GM21529 (cell line): ENCODE results near the gene FAM170B.

Experiments used
- ATAC-seq: cut with Tn5 transposase; IDR thresholded peaks from one replicate; pipeline ENCODE4 v1.9.1; 2021; ENCODE audit not compliant: unreplicated experiment

FAM170B gene

DNA sequence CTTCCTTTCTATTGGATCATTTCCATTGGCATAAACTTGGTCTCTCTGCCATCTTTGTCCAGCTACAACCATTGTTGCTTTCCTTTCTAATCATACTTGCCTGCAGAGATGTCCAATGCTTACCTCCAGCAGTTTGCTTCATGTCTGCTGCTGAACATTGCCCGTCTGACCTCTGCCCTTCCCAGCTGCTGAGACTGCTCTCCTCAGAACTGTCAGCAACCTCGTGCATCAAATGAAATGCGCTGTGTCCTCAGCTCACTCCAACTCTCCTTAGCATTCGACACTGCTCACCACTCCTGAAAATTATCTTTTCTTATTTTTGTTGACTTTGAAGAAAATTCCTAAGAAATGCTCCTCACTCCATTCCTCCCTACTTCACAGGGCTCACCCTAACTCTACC is 5.0 kb downstream of the FAM170B start:
- no peak for ATAC-seq

DNA sequence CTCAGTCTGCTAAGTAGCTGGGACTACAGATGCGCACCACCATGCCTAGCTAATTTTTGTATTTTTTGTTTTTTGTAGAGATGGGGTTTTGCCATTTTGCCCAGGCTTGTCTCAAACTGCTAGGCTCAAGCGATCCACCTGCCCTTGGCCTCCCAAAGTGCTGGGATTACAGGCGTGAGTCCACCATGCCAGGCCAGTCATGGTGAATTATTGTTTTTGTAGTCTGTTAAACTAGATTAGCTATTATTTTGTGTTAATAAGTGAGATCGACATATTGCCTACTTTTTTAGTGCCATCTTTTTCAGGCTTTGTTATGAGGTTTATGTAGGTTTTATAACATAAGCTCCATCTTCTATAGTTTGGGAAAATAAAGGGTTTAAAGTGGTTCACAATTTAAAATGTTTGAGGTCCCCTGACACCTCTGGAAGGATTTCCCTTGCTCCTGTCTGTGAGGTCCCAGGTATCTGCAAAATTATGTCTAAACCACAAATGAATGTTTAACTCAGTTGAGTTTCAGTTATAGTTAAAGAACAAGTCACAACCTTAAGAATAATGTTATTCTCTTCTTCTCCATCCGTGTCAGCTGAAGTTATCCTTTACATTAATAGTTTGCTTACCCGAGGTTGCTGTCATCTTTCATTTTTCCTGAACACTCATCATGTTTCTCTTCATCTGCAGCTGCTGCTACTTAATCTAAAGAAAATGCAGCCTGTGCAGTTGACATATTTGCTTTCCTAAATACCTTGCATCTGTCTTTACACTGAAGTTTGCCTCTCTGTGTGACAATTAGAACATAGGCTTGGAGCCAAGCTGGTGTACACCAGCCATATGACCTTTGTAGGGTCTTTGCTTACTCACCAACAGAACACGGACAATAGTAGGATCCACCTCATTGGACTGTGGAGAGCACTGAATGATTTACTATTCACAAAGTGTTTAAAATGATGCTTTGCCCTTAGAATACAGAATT is 9.6 kb downstream of the FAM170B start:
- no peak for ATAC-seq

DNA sequence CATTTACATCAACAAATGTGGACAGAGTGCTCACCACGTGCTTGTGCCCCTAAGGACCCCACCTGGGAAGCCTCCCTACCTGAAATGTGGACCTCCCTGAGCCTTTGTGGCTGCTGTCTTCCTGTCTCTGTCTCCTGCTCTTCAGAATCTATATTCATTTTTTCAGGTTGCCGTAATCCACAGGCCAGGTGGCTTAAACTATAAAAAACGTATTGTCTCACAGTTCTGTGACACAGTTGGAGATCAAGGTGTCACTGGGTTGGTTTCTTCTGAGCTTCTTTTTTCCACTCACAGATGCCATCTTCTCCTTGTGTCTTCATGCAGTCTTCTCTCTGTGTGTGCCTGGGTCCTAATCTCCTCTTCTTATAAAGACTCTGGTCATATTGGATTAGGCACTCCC is 12.9 kb downstream of the FAM170B start:
- no peak for ATAC-seq

DNA sequence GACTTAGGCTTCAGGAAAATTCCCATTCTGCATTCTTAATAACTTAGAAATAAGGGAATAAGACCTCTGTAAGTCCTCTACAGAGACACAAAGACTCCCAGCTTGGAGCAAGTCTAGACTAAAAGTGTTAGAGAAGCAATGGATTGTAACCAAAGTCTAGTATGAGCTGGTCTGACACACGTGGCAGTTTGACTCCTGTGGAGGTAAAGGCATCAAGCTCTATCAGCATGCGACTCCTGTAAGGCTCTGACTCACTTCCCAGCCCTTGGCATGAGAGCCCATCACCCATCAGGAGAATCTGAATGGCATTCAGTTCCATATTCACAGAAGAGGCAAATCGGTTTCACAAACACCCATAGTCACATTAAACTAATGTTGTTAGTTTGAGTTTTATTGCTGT is 14.1 kb downstream of the FAM170B start:
- no peak for ATAC-seq

DNA sequence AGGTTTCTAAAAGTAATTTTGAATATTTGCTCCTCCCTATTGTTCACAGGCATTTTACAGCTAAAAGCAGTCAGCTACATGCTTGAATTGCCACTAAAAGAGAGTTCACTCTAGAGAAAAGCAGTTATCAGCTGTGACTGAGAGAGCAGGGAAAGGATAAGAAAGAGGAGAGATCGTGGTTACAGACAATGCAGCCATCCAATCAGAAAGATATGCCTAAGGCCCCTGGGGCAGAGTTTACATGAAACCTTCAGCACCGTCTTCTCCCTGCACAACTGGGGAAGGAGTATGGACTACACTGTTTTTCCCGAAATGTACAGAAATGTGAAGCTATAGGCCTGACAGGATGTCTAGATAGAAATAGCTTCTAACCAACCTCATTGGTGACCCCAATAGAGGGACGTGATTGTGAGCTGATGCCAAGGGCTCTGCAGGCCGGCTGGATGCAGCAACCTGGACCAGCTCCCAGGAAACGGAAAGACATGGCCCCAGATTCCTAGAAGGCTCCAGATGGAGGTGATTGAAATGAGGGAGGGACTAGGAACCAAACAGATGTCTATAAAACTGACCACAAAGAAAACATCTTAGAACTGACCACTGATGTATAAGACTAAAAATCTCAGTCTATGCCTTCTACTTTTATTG is 15.3 kb downstream of the FAM170B start:
- no peak for ATAC-seq

DNA sequence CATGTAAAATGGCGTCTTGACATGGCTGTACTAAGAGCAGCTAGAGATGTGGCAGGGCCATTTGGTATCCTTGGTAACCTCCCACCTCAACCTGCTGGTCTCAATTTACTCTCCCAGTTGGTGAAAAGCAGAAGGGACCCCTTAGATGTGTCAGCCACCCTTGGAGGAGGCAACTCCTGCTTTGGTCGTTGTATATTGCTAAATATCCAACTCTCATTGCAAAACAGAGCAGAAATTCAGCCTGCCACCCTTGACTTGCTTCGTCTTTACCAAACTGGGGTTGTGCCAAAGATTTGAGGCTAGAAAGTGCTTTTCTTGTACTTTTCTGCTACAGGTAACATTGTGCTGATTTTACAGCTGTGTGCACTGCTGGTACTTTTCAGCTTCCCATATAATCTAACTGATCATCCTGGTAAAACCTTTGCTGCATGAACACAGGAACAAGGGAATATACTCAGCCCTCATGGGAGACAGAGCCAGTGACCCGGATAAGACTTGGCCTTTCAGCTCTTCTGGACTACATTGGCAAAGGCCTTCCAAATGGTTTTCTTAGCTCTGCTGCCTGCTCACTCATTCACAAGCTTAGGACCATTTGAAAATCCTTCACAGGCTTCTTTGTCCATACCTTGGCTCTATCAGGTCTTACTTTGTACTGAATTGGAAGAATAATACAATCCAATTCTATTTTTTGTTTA is 16.3 kb downstream of the FAM170B start:
- no peak for ATAC-seq

DNA sequence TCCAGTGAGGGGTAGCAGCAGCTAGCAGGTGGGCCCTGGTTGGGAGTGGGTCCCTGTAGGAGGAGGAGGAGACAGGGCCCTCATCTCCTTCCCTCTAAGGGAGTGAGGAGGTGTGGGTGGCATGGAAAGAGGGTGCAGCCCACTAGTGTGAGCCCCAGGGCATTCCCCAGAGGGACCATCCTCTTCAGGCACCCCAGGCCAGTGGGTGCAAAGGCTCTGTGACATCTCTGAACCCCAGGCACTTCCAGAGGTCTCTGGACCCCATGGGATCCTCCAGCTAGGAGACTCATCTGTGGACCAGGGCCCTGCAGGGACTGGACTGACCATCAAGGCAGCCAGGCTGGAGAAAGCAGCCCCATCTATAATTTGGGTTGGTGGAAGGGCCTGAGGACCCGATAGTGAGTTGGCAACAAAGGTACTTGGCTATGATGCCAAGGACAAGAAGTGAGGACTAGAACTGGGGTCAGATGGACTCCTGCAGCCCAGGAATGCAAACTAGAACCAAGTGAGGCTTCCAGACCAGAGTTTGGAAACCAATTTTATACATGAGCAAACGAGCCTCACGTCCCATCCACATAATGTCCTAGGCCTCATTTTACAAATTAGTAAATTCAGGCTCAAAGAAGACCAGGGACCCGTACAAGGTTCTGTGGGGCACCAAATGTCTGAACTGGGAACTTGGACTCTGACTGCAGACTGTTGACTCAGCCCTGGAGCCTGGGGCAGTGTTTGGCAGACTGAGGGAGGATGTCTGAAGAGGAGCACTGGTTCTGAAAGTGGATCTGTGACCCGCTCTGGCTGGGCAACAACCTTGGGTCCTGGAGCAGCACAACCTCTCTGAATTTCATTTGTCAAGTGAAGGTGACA is 17.1 kb downstream of the FAM170B start:
- ATAC-seq, result no peak

DNA sequence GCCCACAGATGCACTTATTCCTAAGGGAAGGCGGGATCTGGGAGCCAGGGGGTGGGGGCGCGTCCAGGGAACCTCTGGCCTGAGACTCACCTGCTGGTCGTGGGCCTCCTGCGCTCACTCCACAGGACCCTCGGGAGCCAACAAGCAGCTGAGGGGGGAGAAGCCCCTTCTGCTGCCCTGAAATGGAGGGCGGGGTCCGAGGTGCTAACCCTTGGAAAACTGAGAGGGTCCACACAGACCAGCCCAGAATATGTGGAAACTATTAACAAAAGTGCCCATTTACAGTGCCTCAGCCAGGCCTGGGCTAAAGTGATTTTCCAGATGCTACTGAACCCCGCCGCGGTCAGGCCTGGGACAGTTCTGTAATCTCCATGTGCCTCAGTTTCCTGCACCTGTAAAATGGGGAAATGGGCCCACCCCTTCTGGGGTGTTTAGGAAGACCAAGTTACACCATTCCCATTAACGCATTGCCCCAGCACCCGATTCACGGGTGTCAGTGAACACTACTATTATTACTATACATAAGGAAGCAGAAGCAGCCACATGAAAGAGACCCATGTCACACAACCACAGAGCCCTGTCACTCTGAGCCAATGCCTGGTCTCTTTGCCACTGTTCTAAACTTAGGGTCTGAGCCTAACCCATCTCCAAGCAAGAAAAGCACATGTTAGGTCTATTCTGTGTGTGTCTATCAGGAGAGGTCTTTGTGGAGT is 17.9 kb downstream of the FAM170B start:
- no peak for ATAC-seq

DNA sequence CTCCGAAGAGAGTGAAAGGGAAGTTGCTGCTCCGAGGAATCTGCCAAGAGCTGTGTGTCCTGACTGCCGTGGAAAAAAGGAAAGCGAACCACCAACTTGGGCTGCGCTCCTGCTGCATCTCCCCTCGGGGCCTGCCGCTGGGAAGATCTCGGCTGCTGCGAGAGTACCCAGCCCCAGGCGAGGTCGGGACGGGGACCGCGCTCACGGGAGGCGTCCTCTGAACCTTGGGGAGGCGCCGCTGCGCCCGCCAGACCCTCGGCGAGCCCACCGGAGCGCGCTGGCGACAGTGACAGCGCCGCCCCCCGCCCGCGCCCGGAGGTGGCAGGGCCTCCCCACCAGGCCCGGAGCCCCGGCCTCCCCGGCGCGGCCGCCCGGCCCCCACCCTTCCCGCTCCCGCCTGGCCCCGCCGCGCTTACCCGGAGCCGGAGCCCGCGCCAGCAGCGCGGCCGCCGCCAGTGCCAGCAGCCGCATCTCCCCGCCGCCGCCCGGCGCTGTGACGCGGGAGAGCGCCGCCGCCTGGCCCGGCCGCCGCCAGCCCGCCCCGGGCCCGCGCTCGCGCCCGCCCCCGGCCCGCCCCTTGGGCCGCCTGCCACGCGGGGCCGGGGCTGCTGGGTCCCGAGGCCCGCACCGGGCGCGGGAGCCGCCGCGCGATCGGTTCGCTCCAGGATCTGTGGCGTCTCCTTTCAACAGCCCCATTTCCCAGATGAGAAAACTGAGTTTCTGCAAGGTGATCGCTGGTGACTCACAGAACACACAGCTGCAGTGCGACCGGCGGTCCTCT is 18.6 kb downstream of the FAM170B start, which contains the start of gene VSTM4:
VSTM4 (minus strand) TSS at position 508 of the 781 bp plus-strand sequence; CDS start at position 471, 37 bp downstream.
- no peak for ATAC-seq

DNA sequence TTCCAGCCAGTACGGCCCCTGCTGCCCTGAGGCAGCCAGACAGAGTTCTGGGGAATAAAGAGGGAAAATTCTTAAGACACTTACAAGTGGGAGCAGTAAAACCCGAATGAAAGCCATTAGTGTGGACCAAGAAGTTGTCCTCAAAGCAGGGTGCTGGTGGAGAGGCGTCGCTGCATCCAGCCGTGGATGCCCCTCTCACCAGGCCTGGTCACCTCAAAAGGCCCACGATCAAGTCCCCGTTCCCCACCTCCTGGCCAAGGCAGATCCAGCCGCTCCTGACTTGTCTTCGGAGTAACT is 19.2 kb downstream of the FAM170B start:
- no peak for ATAC-seq

DNA sequence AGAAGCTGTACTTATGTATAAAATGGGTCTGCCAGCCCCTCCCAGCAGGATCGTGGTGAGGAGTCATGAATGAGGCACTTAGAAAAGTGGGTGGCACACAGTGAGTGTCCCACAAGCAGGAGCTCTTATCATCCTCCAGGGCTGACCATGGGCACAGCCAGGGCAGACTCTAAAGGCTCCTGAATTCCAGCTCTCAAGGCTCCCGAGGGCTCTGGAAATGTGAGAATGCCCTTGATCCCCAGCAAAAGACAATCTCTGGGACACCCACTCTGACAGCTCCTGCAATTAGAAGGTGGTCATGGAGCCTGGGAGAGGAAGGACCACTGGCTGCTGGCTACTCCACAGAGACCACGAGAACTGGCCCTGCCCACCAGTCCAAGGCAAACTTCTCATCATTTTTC is 20.1 kb downstream of the FAM170B start:
- ATAC-seq, result no peak

DNA sequence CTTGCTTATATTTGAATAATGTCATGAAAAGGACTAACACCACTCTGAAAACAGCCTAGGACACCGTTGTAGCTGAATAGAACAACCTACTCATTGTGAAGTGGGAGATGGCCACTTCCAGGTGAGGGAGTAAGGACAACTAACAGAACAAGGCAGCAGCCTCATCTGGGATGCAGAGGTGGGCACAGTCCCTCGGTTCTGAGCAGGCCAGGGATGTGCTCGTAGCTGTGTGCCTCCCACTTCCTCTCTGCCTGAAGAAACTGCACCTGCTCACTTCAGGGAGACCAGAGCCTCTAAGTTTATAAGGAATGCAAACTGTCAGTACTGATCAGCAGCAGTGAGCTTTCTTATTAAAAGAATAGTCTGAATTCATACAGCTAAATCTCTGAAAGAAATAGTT is 21.0 kb downstream of the FAM170B start:
- ATAC-seq, result no peak

DNA sequence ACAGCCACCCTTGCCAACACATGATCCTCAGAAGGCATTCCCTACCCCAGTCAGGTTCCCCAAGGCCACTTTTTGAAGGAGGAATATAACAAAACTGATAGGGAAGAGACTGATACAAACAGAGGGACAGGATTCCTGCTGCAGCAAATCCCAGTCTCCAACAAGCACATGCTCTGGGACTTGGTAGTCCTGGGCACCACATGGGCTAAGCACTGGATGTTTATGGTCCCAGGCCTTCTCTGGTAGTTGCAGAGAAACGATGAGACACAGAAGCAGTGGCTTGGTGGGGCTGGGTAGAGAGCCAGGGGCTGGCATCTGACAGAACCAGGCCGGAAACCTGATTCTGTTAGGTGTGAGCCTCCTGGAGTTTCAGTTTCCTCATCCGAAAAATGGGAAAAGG is 21.7 kb downstream of the FAM170B start:
- ATAC-seq, result no peak

DNA sequence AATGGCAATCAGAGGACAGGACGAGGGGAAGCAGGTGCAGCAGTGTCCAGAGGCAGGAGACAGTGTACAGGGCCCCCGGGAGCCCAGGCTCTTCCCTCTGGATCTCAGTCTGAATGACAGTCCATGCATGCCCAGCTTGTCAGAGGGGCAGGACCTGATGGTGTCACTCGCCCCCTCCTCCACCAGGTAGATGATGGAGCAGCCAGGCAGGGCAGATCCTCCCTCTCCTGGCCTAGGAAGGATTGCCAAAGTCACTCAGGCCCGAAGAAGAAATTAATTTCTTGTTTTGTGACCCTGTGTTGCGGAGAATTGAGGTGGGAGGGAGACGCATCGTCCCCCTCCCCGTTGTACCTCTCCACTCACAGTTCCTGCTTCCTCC is 22.5 kb downstream of the FAM170B start:
- no peak for ATAC-seq

DNA sequence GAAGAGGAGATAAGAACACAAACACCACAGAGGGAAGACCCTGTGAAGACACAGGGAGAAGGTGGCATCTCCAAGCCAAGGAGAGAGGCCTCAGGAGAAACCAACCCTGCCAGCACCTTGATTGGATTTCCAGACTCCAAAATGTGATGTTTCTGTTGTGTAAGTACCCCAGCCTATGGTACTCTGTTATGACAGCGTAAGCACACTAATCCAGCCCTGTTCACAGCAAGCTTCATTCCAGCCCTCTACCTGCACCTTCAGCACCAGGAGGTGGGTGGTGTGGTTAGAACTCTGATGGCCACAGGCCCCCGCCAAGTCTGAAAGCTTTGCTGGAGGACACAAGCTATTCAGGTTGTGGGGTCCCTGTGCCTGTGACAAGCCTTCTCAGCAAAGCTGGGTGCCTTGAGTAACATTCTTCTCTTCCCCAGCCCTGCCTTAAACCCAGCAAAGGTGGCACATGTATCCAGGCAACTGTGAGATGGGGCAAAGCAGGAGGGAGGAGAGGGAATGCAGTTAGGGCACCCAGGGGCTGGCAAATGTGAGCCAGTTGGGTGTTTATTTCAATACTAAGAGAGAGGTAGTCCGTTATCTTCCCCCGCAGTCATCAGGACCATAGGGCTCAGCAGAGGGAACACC is 23.0 kb downstream of the FAM170B start:
- no peak for ATAC-seq

DNA sequence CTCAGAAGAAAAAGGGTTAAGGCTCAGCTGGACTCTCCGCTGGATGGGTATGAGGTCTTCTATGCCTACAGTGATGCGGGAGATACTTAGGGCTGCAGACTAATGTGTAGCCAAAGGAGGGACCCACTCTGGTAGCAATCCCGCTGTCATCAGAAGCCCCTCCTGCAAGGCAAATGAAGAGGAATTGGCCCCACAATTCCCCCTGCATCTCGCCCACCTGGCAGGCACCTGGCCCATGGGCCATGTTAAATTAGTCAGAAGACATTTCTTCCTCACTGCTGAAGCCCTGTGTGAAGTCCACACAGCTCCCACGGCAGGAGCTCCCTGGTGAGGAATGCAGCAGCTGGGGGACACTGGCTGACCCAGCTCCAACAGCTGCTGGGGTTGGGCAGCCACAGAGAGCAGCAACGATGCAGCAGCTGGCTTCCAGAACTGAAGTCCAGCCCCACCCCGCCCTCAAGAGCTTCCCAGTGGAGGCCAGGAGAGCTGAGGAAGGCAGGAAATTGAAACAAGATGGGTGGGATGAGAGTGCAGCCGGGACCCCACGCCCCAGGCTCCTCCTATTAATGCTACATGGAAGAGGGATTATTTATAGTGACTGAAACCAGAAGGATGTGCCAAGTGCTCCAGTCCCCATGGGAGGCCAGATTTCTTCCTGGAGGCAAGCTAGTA is 24.0 kb downstream of the FAM170B start:
- ATAC-seq, result no peak

DNA sequence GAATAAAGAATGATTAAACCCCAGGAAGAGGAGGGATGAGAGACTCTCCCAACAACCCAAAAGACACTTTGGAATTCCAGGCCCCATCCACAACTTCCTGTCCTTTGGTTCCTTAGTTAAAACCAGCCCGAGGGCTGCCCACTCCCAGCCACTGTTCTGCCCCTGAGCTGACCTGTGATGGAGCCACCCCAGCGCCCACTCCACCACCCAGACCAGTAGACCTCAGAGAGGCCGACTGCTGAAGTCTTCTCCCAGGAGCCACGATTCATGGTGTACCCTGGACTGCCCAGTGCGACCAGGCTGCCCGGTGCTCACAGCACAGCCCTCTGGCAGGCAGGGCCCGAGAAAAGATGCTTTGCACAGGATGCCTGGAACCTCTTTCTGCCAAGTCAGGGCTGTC is 25.2 kb downstream of the FAM170B start:
- ATAC-seq, result no peak

DNA sequence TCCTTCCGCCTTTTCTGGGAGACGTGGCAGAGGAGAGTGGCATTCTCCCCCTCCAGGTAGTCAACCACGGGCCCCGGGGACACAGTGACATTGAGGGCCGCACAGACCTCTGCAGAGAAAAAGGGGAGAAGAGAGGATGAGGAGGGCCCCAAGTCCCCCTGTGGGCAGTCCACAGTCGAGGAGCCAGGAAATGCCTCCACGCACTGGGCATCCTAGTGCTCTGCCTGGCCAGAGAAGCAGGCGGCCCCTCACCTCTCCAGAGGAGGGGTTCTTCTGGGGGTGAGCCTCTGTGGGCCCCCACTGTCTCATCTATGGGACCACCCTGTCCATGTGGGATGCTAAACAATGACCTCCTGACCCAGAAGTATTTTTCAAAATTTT is 25.9 kb downstream of the FAM170B start:
- no peak for ATAC-seq
